A172 (cell line): ENCODE data around the gene PIGR. TPM values are rescaled to one million over a fixed set of nuclear protein-coding genes. Genes with fewer than 3 reads are reported as not detected.
A peak's percentile ranks its signal among the peaks of the same experiment; 100 is the strongest.

Experiments
- DNase-seq: peaks from one replicate; pipeline ENCODE4 v3.0.0-alpha.2; 2015; ENCODE audit warnings: low spot score
- total RNA-seq: library from RNA; depleted of rRNA; stranded (reverse); fragments of >200 nt; shearing (Covaris generic); gene quantifications from 2 replicates; pipeline ENCODE4 v1.2.3, GENCODE V29; 2014; rRNA removed

The PIGR gene
- total RNA-seq: not detected in 2 replicates

- DNase-seq: no peak
Measured at GRCh38 chr1:206946261-206946660, at the start of gene PIGR. Gene PIGR (minus strand): TSS chr1:206946466. CDS start chr1:206940531, 5,935 bp downstream.

DNA sequence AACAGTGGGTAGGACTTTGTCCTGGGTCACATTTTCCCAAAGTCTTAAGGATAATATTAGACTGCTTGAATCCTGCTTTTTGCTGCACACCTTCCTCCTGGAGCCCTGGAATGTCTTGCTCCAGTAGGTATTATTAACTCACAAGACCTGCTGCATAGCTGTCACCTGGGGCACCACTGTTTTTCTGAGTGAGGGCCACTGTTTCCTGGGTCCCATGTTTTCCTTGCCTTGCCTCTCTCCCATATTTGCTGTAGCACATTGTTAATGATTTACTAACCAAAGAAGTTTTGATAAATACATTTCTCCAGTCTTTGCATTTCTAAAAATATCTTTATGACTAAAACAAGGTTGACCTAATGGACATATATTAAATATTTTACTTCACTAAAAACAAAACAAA, 46.5 kb upstream of the PIGR start:
- no peak for DNase-seq

DNA sequence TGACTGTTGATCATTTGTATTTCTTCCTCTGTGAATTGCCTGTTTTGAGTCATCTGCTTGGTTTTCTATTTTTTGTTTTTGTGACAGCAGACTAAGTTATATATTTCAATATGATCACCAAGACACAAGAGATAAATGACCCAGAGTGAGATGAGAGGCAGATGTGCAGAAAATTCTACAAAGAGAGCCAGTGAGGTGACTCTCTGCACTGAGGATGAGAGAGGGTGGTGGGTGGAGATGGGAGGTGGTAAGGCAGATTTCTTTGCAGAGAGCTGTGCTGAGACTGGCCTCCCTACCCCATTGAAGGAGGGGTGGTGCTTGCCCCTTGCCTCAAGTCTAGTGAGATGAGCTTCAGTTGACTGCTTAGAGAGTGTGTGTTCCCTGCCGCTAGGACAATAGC, 41.6 kb upstream of the PIGR start:
- DNase-seq: no peak

- no peak for DNase-seq
Measured at GRCh38 chr1:206986885-206987284, 40.6 kb upstream of the PIGR start.

DNA sequence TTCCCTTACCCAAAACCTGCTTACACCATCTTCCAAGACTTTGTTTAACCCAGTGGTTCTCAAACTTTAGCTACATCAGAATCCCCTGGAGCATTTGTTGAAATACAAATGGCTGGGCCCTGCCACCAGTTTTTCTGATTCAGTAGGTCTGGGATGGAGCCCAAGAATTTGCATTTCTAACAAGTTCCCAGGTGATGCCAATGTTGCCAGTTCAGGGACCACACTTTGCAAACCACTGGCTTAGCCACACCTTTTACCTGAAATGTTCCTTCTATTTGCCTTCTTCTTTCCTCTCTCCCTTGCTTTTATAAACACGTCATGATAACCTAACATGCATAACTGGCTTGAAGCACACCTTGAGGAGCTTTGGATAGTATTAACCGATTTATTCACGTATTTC, 40.1 kb upstream of the PIGR start:
- no peak for DNase-seq

GRCh38 chr1:206985162-206985749, 39.0 kb upstream of the PIGR start:
- no peak for DNase-seq

DNA sequence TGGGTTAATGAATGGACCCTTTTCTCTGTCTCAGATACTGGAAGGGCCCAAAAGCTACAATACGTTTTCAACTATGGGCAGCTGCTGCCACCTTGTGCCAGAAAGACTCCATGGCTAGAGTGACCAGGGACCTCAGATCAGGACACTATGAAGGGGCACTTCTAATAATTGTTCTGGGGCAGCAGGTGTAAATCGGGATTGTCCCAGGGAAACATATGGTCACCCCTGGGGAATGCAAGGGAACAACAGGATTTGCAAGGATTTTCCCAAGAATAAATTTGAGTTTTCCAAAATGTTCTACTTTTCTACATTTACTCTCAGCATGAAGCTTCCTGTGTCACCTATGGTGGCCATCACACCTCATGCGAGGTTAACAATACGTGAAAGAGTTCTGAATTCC, 36.0 kb upstream of the PIGR start:
- DNase-seq: peak; percentile 51

DNA sequence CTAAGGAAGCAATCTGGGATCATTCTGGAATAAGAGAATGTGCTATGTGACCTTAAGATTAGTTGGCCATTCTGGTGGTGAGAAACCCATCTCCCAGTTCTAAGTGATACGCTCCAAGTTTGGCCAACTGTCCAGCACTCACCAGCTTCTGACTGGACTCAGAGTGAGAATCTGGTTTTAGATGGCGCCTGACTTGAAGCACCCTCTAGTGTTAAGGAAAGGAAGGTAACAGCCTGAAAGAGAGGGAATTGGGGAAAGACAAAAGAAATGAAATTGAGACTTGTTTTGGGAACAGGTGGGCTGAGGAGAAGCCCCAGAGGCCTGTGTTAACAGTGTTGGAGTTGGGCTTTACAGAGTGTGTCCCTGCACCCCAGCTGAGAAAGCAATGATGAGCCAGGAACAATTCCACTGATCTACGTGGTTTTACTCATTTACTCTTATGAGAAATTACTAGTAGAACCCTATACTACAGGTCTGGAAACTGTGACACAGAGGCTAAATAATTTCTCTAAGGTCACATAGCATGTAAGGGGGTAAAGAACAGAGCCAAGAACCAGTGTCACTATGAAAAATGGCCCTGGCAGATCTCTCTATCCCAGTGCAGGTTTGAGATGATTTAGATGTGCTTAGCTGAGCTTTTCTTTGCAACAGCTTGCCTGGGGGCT, 33.2 kb upstream of the PIGR start:
- peak; percentile 23 for DNase-seq

DNA sequence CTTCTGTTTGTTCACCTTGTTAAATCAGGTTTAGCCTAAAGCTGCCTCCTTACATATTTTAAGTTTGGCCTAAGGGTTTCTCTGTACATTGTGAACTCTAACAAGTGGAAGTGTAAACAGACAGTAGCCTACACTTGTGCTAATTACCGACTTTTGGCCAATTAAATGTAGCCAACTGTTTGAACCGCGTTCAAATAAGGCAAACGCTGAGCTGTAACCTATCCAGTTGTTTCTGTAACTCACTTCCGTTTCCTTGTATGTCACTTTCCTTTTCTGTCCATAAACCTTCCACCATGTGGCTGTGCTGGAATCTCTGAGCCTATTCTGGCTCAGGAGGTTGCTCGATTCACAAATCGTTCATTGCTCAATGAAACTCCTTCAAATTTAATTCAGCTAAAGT, 32.0 kb upstream of the PIGR start:
- DNase-seq: no peak

- no peak for DNase-seq
Measured at GRCh38 chr1:206975306-206975705, 29.0 kb upstream of the PIGR start.

DNA sequence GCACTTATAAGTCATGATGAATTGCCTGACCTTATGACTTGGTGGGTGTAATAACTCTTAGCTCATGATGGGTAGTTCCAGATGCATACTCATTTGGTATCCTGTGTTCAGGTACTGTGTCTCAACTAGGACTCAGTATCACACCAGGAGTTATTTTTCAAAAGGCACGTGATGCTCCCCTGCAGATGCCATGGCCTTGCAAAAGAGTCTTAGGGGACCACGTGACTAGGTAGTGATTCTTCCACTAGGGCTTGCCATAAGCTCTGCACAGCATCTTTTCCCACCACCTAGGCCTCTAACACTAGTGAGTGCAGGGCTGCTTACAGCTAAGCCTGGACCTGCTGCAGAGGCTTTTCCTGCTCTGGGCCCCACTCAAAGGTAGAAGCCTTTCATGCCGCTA, 27.9 kb upstream of the PIGR start:
- no peak for DNase-seq

GRCh38 chr1:206972728-206973127, 26.5 kb upstream of the PIGR start:
- DNase-seq: no peak

- DNase-seq: no peak
Measured at GRCh38 chr1:206971029-206971655, 24.9 kb upstream of the PIGR start.

DNA sequence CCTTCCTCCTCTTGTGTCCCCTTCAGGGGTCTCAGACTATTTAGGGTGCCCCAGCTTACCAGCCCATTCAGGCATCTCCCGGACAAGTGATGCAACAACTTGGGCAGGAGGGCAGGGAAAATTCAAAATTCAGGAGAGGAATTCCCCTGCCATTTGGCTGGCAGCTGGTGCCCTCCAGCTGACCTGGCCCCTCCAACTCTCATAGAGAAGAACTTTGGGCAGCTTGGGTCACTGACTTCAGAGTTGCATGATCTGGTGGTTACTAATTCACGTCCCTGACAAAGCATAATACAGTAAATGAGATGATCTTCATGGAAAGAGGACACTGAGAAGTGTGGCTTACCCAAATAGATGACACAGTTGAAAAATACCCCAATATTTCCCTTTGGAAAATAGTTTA, 24.2 kb upstream of the PIGR start, which contains the start of gene FCAMR:
FCAMR (minus strand) TSS at position 15 of the 400 bp plus-strand sequence. CDS start 335 bp downstream, outside the sequence.
- DNase-seq: no peak

DNA sequence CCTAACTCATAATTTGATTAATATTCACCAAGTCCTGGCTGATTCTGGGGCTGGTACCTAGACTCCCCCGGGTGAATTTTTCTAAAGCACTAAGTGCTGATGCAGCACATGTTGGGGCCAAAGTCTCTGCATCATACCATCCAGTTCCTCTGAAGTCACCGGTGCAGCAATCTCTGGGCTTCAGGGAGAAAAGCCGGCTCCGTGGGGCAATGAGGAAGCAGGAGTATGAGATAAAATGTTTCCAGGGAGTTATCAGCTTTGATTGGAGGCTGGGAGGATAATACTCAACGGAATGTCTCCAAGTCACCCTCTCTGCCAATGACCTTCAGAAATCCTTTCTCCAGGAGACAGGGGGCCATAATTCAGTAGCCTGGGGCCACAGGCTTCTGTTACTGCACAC, 22.8 kb upstream of the PIGR start:
- DNase-seq: no peak

- peak; percentile 25 for DNase-seq
Measured at GRCh38 chr1:206967096-206967849, 21.0 kb upstream of the PIGR start.

DNA sequence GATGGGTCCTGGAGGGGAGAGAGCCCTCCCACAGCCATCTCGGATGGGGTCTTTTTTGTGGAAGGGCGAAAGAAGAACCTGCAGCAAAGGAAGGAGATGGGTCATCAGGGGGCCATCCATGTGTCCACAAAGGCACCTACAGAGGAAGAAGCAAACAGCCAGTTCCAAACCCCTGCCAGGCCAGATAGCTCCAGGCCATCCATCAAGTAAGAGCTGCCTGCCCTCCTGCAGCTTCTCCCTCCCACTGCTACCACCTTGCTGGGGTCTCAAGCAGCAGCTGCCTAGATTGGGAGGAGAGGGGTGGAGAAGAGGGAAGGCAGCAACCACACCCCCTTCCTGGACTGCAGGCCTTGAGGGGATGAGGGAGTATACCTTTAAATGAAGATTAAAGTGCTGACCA, 19.5 kb upstream of the PIGR start:
- no peak for DNase-seq

DNA sequence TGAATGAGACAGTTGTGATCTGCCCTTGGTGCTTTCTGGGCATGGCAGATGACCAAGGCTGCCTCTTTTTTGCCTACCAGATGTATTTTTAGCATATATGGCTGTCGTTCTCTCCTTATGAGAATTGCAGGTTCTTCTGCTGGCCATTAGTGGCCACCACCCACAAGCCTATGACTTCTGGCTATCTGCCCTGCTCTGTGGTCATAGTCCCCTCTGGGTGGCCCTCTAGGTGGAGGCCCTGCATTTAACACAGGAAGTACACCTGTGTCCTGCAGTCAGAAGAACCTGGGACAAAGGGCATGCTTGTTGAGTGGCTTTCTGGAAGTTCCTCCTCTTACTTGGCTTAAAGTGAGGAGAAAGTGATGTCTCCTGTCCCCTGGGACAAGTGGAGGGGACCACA, 17.5 kb upstream of the PIGR start:
- DNase-seq: no peak

GRCh38 chr1:206963119-206963712, 16.9 kb upstream of the PIGR start:
- DNase-seq: no peak

DNA sequence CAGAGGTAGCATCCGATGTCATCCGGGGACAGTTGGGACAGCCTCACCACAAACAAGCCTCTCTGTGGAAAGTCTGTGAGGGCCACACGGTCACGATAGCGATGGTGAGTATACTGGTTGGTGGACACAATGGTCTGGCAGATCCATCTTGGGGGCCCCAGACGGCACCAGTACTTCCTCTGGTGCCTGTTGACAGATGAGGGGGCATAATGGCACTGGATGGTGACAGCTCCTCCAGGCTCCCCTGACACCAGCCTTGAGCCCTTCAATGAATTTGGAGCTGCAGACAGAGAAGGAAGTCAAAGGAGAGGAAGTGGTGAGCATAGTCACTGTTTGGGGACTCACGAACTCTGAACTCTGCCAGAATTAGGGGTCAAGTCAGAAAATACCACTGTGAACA, 16.0 kb upstream of the PIGR start:
- no peak for DNase-seq

DNA sequence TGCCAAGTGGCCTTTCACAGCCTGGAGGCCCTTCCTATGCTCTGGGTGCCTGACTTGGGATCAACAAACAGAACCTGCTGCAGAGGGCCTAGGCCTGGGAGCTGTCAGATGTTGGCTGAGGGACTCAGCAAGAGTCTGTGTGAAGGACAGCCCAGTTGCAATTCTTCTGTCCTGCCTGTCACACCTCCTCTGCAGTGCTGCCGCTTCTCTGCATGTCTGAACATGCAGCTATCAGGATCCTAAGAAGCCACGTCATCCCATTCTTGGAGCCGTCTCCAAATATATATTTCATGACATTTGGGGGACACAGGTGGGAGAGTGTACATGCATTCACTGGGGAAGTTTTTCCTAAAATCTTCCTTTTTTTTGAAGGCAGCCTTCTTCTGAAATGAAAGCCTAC, 15.4 kb upstream of the PIGR start:
- DNase-seq: no peak
